Stomach (tissue), 4 donors: ENCODE results near the gene SHC1.

Source experiments
- CTCF ChIP-seq, 7 experiments: fragments of 450-650 bp in 4 of 7; fragments of 200-600 bp in 3 of 7; sonication (generic) in 3 of 7; IDR thresholded peaks; one replicate each; pipeline ENCODE4 v1.5.1; 2016 to 2019; ENCODE audit warnings: antibody characterized with exemption in 7 of 7, control low read depth in 2 of 7, mild to moderate bottlenecking in 1 of 7
- POLR2A ChIP-seq, 4 donors: fragments of 450-650 bp; IDR thresholded peaks; one replicate each; pipeline ENCODE4 v1.6.1; 2016; ENCODE audit warnings: antibody characterized with exemption in 4 of 4, control low read depth in 2 of 4, mild to moderate bottlenecking in 1 of 4, moderate library complexity in 1 of 4

GRCh38 chr1:154972517-154973343 lies 2.2 kb upstream of the SHC1 start:
- TF ChIP-seq CTCF (IDR thresholded peaks at IDR 0.05) (no peak), POLR2A (IDR thresholded peaks at IDR 0.05) (no peak)
